ENCODE measurements around the gene RSPH1.
"Not testable (repeated sequence)": the region's sequence is repeated elsewhere in the genome, so short reads cannot be mapped to it uniquely, and the experiment has no call there.

RSPH1 gene

DNA sequence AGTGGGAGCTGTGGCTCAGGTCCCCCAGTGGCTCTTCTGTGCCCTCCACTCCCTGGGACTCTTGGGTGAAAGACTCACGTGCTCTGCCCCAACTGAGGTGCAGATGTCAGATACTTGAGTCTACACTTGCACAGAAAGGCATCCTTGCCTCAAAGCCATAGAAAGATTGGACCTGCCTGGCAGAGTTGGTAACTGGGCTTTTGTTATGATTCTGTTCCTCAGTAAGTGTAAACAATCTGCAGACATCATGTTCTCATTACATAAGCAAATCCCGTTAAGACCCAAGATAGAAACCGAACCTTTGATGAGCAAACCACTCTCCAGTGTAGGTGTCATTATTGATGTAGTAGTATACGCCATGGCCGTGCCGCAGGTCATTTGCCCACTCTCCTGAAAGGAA, 10.0 kb downstream of the RSPH1 start:
- DNase-seq (ENCODE audit: low spot score), result no peak

DNA sequence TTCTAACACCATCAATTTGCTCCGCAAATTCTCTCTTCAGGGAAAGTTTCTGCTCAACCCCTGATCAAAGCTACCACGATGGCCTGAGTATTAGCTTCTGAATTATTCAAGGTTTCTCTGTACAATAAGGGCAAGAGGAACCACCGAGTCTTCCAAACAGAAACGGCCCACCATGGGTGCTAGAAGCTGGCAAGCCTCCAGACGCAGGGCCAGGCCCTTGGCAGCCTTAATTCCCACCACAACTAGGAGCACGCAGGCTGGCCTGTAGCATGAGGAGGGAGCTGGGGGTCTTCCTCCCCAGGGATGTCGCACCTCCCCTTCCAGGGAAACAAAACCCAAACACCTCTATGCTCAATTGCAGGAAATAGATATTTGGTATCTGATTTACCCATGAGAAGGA, 11.1 kb downstream of the RSPH1 start:
- DNase-seq (ENCODE audit: low spot score), result no peak

DNA sequence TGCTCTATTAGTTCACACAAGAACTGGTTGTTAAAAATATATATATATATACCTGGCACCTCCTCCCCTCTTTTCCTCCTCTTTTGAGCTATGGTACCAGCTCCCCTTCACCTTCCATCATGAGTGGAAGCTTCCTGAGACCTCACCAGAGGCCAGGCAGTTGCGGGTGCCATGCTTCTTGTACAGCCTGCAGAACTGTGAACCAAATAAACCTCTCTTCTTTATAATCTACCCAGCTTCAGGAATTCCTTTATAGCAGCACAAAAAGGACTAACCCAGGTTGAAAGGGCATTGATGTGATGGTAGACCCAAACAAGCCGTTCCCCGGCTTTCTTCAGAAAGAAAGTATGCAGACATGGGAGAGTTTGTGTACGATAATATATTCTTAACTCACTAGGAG, 14.9 kb downstream of the RSPH1 start:
- no peak for DNase-seq (ENCODE audit: low spot score)

DNA sequence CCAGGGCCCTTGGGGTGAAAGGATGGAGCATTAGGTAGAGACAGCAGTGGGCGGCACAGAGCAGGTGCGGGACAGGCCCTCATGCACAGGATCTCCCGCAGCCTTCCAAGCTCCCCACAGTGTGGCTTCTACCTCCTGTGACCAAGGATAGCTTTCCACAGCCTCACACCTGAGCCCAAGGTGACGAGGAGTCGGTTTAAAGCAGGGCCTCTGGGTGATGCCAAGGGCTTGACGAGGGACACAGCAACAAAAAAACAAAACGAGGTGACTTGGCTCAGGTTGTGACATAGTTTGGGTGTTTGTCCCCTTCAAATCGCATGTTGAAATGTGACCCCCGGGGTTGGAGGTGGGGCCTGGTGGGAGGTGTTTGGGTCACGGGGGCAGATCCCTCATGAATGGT, 15.3 kb downstream of the RSPH1 start:
- DNase-seq (ENCODE audit: low spot score), result no peak

DNA sequence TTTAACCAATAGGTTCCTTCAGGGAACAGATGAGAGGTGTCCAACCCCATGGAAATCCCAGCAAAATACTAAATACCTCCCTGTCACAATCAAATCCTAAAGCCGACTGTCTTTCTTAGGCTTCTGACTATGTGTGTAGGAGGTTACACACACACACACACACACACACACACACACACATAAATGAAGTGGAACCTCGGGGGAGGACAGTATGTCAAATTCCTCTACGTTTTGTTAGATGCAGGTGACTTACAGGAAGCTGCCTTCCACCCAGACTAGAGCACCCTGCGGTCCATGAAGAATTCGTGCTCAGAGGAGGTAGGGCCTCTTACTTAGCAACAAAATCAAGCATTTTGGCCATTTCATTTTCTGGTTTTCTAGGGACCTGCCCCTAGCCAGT, 16.4 kb downstream of the RSPH1 start:
- no peak for DNase-seq (ENCODE audit: low spot score)

GRCh38 chr21:42478504-42478903, 17.5 kb downstream of the RSPH1 start:
- no peak for DNase-seq (ENCODE audit: low spot score)

- DNase-seq (ENCODE audit: low spot score), result no peak
These were observed 19.4 kb downstream of the RSPH1 start for GRCh38 chr21:42476388-42477331.

GRCh38 chr21:42475526-42476387, 20.3 kb downstream of the RSPH1 start:
- DNase-seq (ENCODE audit: low spot score), result no peak

DNA sequence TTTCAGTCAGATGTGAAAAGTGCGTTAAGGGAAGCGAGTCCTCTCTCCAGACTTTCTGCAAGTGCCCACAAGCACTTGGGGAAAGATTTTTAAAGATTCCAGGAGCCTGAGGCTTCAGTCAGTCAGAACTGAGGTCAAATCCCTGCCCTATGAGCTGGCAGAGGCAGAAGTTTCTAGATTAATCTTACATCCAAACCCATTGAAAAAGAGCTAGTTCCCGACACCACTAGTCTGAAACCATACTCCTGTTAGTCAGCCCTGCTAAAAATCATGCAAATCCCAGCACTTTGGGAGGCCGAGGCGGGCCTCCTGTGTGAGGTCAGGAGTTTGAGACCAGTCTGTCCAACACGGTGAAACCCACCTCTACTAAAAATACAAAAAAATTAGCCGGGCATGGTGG, 21.0 kb downstream of the RSPH1 start:
- DNase-seq (ENCODE audit: low spot score), result no peak

- no peak for DNase-seq (ENCODE audit: low spot score)
These were observed 21.8 kb downstream of the RSPH1 start for GRCh38 chr21:42474043-42474831.

DNA sequence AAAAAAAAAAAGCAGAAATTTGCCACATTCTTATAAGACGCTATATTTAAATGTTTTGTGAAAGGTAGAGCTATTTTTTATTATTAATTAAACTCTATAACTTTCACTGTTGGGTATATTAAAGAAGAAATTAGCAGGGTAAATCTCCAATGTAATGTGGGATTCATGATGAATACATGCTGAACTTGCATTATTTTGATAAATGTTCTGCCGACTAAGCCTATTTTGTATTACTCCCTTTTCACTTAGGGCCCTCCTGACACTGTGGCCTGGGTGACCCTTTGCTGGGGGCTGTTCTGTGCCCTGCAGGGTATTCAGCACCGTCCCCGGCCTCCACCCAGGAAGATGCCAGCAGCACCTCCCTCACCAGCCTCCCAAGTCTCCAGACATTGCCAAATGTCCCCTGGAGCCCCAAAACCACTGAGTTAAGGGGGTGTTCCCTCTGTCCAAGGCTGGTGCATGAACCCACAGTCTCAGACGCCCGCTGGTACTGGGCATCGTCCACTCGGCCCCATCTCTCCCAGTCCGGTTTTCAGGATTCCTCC, 22.5 kb downstream of the RSPH1 start:
- no peak for DNase-seq (ENCODE audit: low spot score)

DNA sequence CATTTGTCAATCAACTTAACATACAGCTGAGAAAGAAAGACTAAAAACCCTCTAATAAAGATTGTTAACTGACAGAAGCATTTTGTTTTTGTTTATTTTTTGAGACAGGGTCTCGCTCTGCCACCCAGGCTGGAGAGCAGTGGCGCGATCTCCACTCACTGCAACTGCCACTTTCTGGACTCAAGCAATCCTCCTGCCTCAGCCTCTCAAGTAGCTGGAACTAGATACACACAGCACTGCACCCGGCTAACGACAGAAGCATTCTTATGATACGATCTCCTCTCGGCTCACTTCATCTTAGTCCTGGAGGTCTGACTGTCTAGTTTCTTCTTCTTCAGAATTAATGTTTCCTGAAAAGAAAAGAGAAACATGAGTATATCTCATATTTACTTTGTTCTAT, 23.5 kb downstream of the RSPH1 start:
- no peak for DNase-seq (ENCODE audit: low spot score)

DNA sequence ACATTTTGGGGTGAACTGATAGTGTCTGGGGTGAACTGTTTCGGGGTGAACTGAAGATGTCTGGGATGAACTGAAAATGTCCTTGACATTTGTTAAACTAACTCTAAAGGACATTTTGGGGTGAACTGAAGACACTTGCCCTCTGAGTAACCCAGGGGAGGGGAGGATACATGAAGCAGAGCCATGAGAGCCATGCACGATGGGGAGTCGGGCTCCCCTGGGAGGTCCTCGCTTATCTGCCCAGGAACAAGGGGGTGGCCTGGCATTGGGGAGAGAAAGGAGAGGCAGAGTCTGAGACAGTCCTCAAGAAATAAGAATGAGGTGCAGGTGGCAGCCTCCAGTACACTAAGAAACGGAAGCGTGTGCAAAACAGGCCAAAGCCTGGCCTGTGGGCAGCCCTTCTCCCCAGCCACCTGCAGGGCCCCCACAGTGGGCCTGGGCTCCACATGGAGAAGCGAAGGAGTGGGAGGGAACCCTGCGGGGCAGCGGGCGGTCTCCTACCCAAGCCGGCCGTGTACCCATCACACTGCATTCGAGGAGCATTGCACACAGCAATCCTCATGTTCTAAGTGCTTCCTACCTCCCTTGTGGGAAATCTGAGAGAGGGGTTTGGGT, 24.2 kb downstream of the RSPH1 start:
- no peak for DNase-seq (ENCODE audit: low spot score)

- DNase-seq (ENCODE audit: low spot score), result no peak
These were observed 24.8 kb downstream of the RSPH1 start for GRCh38 chr21:42471206-42471605.

DNA sequence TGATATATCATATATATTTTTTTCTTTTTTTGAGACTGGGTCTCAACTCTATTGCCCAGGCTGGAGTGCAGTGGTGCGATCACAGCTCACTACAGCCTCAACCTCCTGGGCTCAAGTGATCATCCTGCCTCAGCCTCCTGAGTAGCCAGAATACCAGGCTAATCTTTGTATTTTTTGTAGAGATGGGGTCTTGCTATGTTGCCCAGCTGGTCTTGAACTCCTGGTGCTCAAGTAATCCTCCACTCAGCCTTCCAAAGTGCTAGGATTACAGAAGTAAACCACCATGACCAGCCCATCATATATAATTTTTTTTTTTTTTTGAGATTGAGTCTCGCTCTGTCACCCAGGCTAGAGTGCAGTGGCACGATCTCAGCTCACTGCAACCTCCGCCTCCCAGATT, 26.3 kb downstream of the RSPH1 start:
- DNase-seq (ENCODE audit: low spot score), result not testable (repeated sequence)

GRCh38 chr21:42469272-42469671, 26.8 kb downstream of the RSPH1 start:
- DNase-seq (ENCODE audit: low spot score), result no peak

GRCh38 chr21:42468491-42469131, 27.4 kb downstream of the RSPH1 start:
- DNase-seq (ENCODE audit: low spot score), result no peak

GRCh38 chr21:42467140-42467983, 28.7 kb downstream of the RSPH1 start:
- peak; percentile 10 for DNase-seq (ENCODE audit: low spot score)

DNA sequence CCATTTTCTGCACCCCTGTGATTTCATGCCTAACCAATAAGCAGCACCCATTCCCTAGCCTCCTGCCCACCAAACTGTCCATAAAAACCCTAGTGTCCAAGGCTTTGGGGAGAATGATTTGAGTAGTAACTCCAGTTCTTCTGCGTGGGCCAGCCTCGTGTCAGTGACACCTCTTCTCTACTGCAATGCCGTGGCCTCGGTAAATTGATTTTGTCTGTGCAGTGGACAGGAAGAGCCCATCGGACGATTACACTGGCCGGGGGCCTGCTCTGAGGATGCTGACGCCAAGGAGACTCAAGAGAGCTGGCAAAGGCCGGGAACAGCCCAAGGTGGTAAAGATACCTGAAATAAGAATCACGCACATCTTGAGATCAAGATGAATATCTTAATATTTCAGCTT, 29.3 kb downstream of the RSPH1 start:
- DNase-seq (ENCODE audit: low spot score), result no peak

- no peak for DNase-seq (ENCODE audit: low spot score)
These were observed 30.3 kb downstream of the RSPH1 start for GRCh38 chr21:42465803-42466127.

Data from hematopoietic multipotent progenitor cell treated with erythropoietin and hydrocortisone succinate and interleukin-3 and kit ligand, for 15 days (in vitro differentiated cells).